Adrenal gland (tissue), 12 donors: ENCODE measurements around the gene SNCG. TPM values are rescaled to one million over a fixed set of nuclear protein-coding genes. Genes with fewer than 3 reads are reported as not detected.

ENCODE experiments used
- DNase-seq, 7 donors: peaks; one replicate each; pipeline ENCODE4 v3.0.0-alpha.2; 2019 to 2020
- H3K27ac ChIP-seq, 5 donors: fragments of 200-600 bp; sonication (generic) in 4 of 5; 1 replicate in 3 of 5; 2 replicates in 2 of 5; pipeline versions ENCODE4 v1.5.1 to v1.8.0; 2016 to 2020; ENCODE audit warnings: mild to moderate bottlenecking in 1 of 5
- H3K27me3 ChIP-seq: fragments of 200-600 bp; 2 replicates; pipeline ENCODE4 v1.8.0; 2021
- H3K36me3 ChIP-seq, 2 donors: fragments of 200-600 bp; replicated peaks in 1 of 2; 1 replicate in 1 of 2; 2 replicates in 1 of 2; pipeline versions ENCODE4 v1.5.1 to v1.8.0; 2018 to 2022
- H3K4me1 ChIP-seq, 2 donors: fragments of 200-600 bp; replicated peaks in 1 of 2; 1 replicate in 1 of 2; 2 replicates in 1 of 2; pipeline versions ENCODE4 v1.5.1 to v1.8.0; 2018 to 2021
- H3K4me3 ChIP-seq, 4 donors: fragments of 200-600 bp; sonication (generic) in 3 of 4; one replicate each; pipeline ENCODE4 v1.5.1; 2016 to 2018
- H3K9me3 ChIP-seq, 3 donors: fragments of 200-600 bp; sonication (generic) in 1 of 3; replicated peaks in 1 of 3; 1 replicate in 2 of 3; 2 replicates in 1 of 3; pipeline versions ENCODE4 v1.5.1 to v1.8.0; 2016 to 2021
- POLR2A ChIP-seq, 2 donors: fragments of 450-650 bp; IDR thresholded peaks; one replicate each; pipeline ENCODE4 v1.6.1; 2017; ENCODE audit warnings: antibody characterized with exemption in 2 of 2, mild to moderate bottlenecking in 2 of 2, moderate library complexity in 1 of 2
- WGBS, 4 donors: extraction: QIAGEN DNeasy Blood & Tissue Kit in 2 of 4; methylation state at CpG; one replicate each; pipeline versions ENCODE4 v1.1.5 to v1.1.7; 2013 to 2017; 5-methylcytosine and 5-hydroxymethylcytosine counted together
- intact Hi-C, 2 donors: fragments of 100-400 bp; cut with DNase I; formaldehyde crosslinking; loops; one replicate each; pipeline versions ENCODE4 v1.14.1 to v1.15.0; 2022 to 2023
- polyA plus RNA-seq, 3 donors: library from polyadenylated mRNA; stranded (reverse); fragments of 200-250 nt in 2 of 3; fragments of 350-450 nt in 1 of 3; fragmentation: Illumina TruSeq in 1 of 3; extraction: RNeasy Lipid Tissue Mini Kit (QIAGEN cat#74804) in 1 of 3; gene quantifications; one replicate each; pipeline ENCODE4 v1.2.3, GENCODE V29; 2013 to 2014
- total RNA-seq, 9 donors: library from RNA; depleted of rRNA in 4 of 9; stranded (reverse); fragments of >200 nt in 4 of 9; fragments of 120-200 nt in 1 of 9; fragmentation: NEBNext Ultra II Directional in 1 of 9; extraction: Animal tissue kit (Norgen Biotek cat#: 25700) in 1 of 9; gene quantifications; one replicate each; pipeline versions ENCODE4 v1.1.0 to v1.2.4, GENCODE V29; 2013 to 2023
- TF ChIP-seq, protein P1 (sequence below), 6 experiments: fragments of 450-650 bp in 4 of 6; fragments of 200-600 bp in 2 of 6; sonication (generic) in 1 of 6; IDR thresholded peaks; 1 replicate in 5 of 6; 2 replicates in 1 of 6; pipeline versions ENCODE4 v1.5.1 to v1.8.0; 2016 to 2021; ENCODE audit warnings: antibody characterized with exemption in 6 of 6, mild to moderate bottlenecking in 2 of 6, moderate library complexity in 1 of 6
- donor health status: healthy with polysubstance abuse.
- donor health status: Bipolar disorder and iron deficiency.
- donor health status: DM: yes; HTN: yes; CAD: no.
- donor health status: DM: no; HTN: no; CAD: no.
- donor health status: DM: no; HTN: no; CAD: no.
- donor health status: DM: yes; HTN: yes; CAD: no.

Gene SNCG
- total and polyA plus RNA-seq, 12 donors, result 176 to 1,580 (median 448) TPM

DNA sequence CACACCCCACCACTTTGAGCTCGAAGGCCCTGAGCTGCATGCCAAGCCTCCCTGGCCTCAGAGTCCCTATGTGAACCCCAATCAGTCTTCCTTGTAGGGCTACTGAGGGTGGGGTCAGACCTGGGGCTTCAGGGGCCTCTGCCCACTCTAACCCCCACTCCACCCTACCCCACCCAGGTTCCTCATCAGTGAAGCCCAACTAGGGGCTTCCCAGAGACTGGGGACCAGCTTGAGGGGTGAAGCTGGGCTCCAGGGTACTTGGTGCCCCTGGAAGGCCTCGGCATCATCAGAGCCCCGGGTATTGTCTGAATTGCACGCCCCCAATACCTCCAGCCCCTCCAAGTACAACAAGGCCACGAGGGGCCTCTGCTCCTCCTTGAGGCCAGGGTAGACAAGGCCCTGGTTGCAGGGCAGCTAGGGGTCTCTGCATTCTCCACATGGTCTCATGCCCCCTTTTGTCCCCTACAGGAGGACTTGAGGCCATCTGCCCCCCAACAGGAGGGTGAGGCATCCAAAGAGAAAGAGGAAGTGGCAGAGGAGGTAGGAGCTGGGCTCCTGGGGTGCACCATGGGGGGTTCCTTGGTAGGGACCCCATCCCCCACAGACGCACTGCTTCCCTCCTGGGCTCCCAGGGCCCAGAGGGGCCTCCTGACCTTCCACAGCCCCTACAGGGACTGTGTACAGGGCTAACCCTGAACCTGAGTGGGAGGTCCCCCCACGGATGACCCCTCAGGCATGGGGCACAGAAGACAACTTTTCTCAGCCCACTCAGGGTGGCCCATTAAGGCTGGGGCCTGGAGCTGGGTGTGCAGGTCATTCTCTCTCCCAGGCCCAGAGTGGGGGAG lies 4.0 kb downstream of the SNCG start:
- DNase-seq, result peak in 2 of 7 donors; percentile 9 to 43
- Histone ChIP-seq H3K27ac (peak overlapping the region in 1 of 5 donors; percentile 32), H3K4me1 (peaks cover 42 to 54% of the 10 kb centered on the region in 2 donors), H3K27me3 (no peaks in the 10 kb centered on the region), H3K4me3 (no peak overlapping the region), H3K9me3 (no peaks in the 10 kb centered on the region), H3K36me3 (no peaks in the 10 kb centered on the region)
- TF ChIP-seq, protein P1, sequence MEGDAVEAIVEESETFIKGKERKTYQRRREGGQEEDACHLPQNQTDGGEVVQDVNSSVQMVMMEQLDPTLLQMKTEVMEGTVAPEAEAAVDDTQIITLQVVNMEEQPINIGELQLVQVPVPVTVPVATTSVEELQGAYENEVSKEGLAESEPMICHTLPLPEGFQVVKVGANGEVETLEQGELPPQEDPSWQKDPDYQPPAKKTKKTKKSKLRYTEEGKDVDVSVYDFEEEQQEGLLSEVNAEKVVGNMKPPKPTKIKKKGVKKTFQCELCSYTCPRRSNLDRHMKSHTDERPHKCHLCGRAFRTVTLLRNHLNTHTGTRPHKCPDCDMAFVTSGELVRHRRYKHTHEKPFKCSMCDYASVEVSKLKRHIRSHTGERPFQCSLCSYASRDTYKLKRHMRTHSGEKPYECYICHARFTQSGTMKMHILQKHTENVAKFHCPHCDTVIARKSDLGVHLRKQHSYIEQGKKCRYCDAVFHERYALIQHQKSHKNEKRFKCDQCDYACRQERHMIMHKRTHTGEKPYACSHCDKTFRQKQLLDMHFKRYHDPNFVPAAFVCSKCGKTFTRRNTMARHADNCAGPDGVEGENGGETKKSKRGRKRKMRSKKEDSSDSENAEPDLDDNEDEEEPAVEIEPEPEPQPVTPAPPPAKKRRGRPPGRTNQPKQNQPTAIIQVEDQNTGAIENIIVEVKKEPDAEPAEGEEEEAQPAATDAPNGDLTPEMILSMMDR (IDR thresholded peaks at IDR 0.05), result no peak
- TF ChIP-seq POLR2A (IDR thresholded peaks at IDR 0.05), result no peak
- intact Hi-C loops, result no loop called here
- WGBS, 4 donors, result 78 to 96% (median 87%) methylated on average over 5 to 7 of the region's 7 CpGs

DNA sequence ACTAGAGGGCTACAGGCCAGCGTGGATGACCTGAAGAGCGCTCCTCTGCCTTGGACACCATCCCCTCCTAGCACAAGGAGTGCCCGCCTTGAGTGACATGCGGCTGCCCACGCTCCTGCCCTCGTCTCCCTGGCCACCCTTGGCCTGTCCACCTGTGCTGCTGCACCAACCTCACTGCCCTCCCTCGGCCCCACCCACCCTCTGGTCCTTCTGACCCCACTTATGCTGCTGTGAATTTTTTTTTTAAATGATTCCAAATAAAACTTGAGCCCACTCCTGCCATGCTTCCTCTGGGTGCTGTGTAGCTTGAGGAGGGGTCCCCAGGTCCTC lies 4.5 kb downstream of the SNCG start:
- peaks cover 40 to 54% of the 10 kb centered on the region in 2 donors for H3K4me1 ChIP-seq
- 91 to 98% (median 95%) methylated on average over 7 of the region's 7 CpGs for WGBS, 4 donors

DNA sequence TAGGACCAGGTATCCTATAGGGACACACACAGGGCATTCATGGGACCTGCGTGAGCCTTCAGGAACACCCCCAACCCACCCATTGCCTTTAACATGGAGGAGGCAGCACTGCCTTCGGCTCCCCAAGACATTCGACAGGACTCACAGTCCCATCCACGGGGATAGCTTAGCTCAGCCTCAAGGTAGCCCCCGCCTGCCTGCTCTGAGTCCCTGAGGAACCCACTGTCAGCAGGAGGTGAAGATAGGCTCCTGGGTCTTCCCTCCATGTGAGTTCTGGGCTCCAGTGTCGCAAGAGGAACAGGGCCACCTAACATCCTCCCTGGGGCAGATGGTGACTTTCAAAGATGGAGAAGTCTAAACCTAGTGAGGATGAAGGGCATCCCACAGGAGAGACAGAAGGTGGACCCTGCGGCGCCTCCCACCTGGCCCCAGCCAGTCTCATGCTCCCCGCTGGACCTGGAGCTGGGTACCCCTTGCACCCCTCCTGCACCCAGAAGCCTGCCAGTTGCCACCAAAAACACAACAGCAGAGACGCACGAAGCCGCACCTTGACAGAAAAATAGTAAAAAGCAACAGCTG lies 5.0 kb downstream of the SNCG start:
- peak in 3 of 7 donors; percentile 15 to 47 (median 36) for DNase-seq

More for the DNA sequence above, 4.5 kb downstream of the SNCG start:
- DNase-seq, result peak in 4 of 7 donors; percentile 11 to 46 (median 18)
- intact Hi-C loops, result no loop called here
- Histone ChIP-seq H3K4me3 (no peak overlapping the region), H3K36me3 (no peaks in the 10 kb centered on the region), H3K27me3 (no peaks in the 10 kb centered on the region), H3K27ac (no peak overlapping the region), H3K9me3 (no peaks in the 10 kb centered on the region)
- TF ChIP-seq, protein P1 (IDR thresholded peaks at IDR 0.05), result no peak
- TF ChIP-seq POLR2A (IDR thresholded peaks at IDR 0.05), result no peak

More for the DNA sequence above, 5.0 kb downstream of the SNCG start:
- H3K36me3 ChIP-seq, result no peaks in the 10 kb centered on the region
- no peak overlapping the region for H3K27ac ChIP-seq
- intact Hi-C loops, result no loop called here
- no peak overlapping the region for H3K4me3 ChIP-seq
- 93 to 97% (median 94%) methylated on average over 3 to 12 of the region's 12 CpGs for WGBS, 4 donors
- H3K4me1 ChIP-seq, result peaks cover 35 to 51% of the 10 kb centered on the region in 2 donors
- no peak for TF ChIP-seq POLR2A (IDR thresholded peaks at IDR 0.05)
- TF ChIP-seq, protein P1 (IDR thresholded peaks at IDR 0.05), result no peak
- no peaks in the 10 kb centered on the region for H3K9me3 ChIP-seq
- no peaks in the 10 kb centered on the region for H3K27me3 ChIP-seq
